H9 (cell line): Measurements from ENCODE around the gene INVS. TPM values are rescaled to one million over a fixed set of nuclear protein-coding genes. Genes with fewer than 3 reads are reported as not detected.

Experiments
- DNase-seq: peaks from one replicate; pipeline ENCODE4 v3.0.0-alpha.2; 2017
- H2AFZ ChIP-seq: one replicate; pipeline ENCODE4 v1.6.1; 2013; ENCODE audit warnings: mild to moderate bottlenecking, low read length, control low read depth, moderate library complexity
- H2AK5ac ChIP-seq: 2 replicates; pipeline ENCODE4 v1.6.1; 2013; ENCODE audit warnings: low read length, control low read depth, mixed read lengths; ENCODE audit not compliant: insufficient read length
- H2BK120ac ChIP-seq: one replicate; pipeline ENCODE4 v1.6.1; 2013; ENCODE audit warnings: low read depth, mild to moderate bottlenecking, low read length, control low read depth, inconsistent platforms; ENCODE audit not compliant: poor library complexity, severe bottlenecking
- H2BK12ac ChIP-seq: 2 replicates; pipeline ENCODE4 v1.6.1; 2013; ENCODE audit warnings: low read length, control low read depth, mixed read lengths, low read depth; ENCODE audit not compliant: insufficient read length
- H2BK15ac ChIP-seq: 2 replicates; pipeline ENCODE4 v1.6.1; 2013; ENCODE audit warnings: low read depth, low read length, control low read depth
- H2BK20ac ChIP-seq: one replicate; pipeline ENCODE4 v1.6.1; 2013; ENCODE audit warnings: low read depth, mild to moderate bottlenecking, low read length, control low read depth, inconsistent platforms; ENCODE audit not compliant: poor library complexity, severe bottlenecking
- H2BK5ac ChIP-seq: 2 replicates; pipeline ENCODE4 v1.6.1; 2013; ENCODE audit warnings: low read length, control low read depth, mixed read lengths; ENCODE audit not compliant: insufficient read length
- H3K14ac ChIP-seq: 2 replicates; pipeline ENCODE4 v1.6.1; 2013; ENCODE audit warnings: low read length, control low read depth; ENCODE audit not compliant: insufficient read depth
- H3K18ac ChIP-seq: 2 replicates; pipeline ENCODE4 v1.6.1; 2013; ENCODE audit warnings: low read depth, mild to moderate bottlenecking, mixed read lengths, low read length, control low read depth; ENCODE audit not compliant: insufficient read length
- H3K23ac ChIP-seq: 2 replicates; pipeline ENCODE4 v1.6.1; 2013; ENCODE audit warnings: low read length, control low read depth, mixed read lengths, low read depth; ENCODE audit not compliant: insufficient read length
- H3K23me2 ChIP-seq: 2 replicates; pipeline ENCODE4 v1.6.1; 2013; ENCODE audit warnings: low read depth, mild to moderate bottlenecking, mixed read lengths, low read length, control low read depth; ENCODE audit not compliant: insufficient read length, poor library complexity, severe bottlenecking
- H3K27ac ChIP-seq: 2 replicates; pipeline ENCODE4 v1.5.1; 2013; ENCODE audit warnings: low read length, control low read depth, mixed read lengths, low read depth; ENCODE audit not compliant: insufficient read length
- H3K27me3 ChIP-seq: 2 replicates; pipeline ENCODE4 v1.6.1; 2013; ENCODE audit warnings: low read length, control low read depth, inconsistent platforms; ENCODE audit not compliant: insufficient read depth
- H3K4ac ChIP-seq: 2 replicates; pipeline ENCODE4 v1.6.1; 2013; ENCODE audit warnings: low read depth, mild to moderate bottlenecking, control low read depth, inconsistent platforms, low read length, moderate library complexity
- H3K4me1 ChIP-seq: 2 replicates; pipeline ENCODE4 v1.6.1; 2013; ENCODE audit warnings: low read length, control low read depth, inconsistent platforms; ENCODE audit not compliant: insufficient read depth
- H3K4me2 ChIP-seq: 2 replicates; pipeline ENCODE4 v1.6.1; 2013; ENCODE audit warnings: low read length, control low read depth, mixed read lengths; ENCODE audit not compliant: insufficient read length, insufficient read depth
- H3K56ac ChIP-seq: 2 replicates; pipeline ENCODE4 v1.6.1; 2013; ENCODE audit warnings: low read depth, mild to moderate bottlenecking, mixed read lengths, low read length, control low read depth; ENCODE audit not compliant: insufficient read length
- H3K79me1 ChIP-seq: 2 replicates; pipeline ENCODE4 v1.6.1; 2013; ENCODE audit warnings: low read depth, mild to moderate bottlenecking, moderate library complexity, low read length, control low read depth, inconsistent platforms; ENCODE audit not compliant: insufficient read depth, poor library complexity, severe bottlenecking
- H3K79me2 ChIP-seq: 2 replicates; pipeline ENCODE4 v1.6.1; 2013; ENCODE audit warnings: low read length, control low read depth, inconsistent platforms; ENCODE audit not compliant: insufficient read depth
- H3K9ac ChIP-seq: 2 replicates; pipeline ENCODE4 v1.6.1; 2013; ENCODE audit warnings: low read length, control low read depth, mixed read lengths; ENCODE audit not compliant: insufficient read length; ENCODE audit errors: extremely low read depth
- H3K9me3 ChIP-seq: one replicate; pipeline ENCODE4 v1.6.1; 2013; ENCODE audit warnings: low read depth, low read length, inconsistent platforms; ENCODE audit not compliant: control insufficient read depth
- H3T11ph ChIP-seq: one replicate; pipeline ENCODE4 v1.6.1; 2013; ENCODE audit warnings: mild to moderate bottlenecking, low read length, control low read depth, inconsistent platforms
- H4K20me1 ChIP-seq: one replicate; pipeline ENCODE4 v1.6.1; 2013; ENCODE audit not compliant: control insufficient read depth, insufficient read length, insufficient read depth
- H4K5ac ChIP-seq: 2 replicates; pipeline ENCODE4 v1.6.1; 2013; ENCODE audit warnings: low read depth, mild to moderate bottlenecking, mixed read lengths, low read length, control low read depth; ENCODE audit not compliant: insufficient read length
- H4K8ac ChIP-seq: replicated peaks from 2 replicates; pipeline ENCODE4 v1.6.1; 2013; ENCODE audit warnings: low read length, control low read depth, mixed read lengths, low read depth; ENCODE audit not compliant: insufficient read length
- H4K91ac ChIP-seq: 2 replicates; pipeline ENCODE4 v1.6.1; 2013; ENCODE audit warnings: low read depth, mild to moderate bottlenecking, moderate library complexity, mixed read lengths, low read length, control low read depth; ENCODE audit not compliant: insufficient read length
- H3K27ac Mint-ChIP-seq, 3 experiments: 2 replicates in 2 of 3; 3 replicates in 1 of 3; pipeline ENCODE4 v1.8.0; 2020 to 2021; ENCODE audit warnings: mixed read lengths in 3 of 3, mild to moderate bottlenecking in 1 of 3, moderate library complexity in 1 of 3
- H3K27me3 Mint-ChIP-seq: 2 replicates; pipeline ENCODE4 v1.8.0; 2021; ENCODE audit warnings: low read depth, mild to moderate bottlenecking, moderate library complexity, mixed read lengths
- H3K36me3 Mint-ChIP-seq, 3 experiments: 2 replicates in 2 of 3; 3 replicates in 1 of 3; pipeline ENCODE4 v1.8.0; 2020 to 2021; ENCODE audit warnings: low read depth in 3 of 3, mixed read lengths in 3 of 3; ENCODE audit not compliant: insufficient read depth in 1 of 3
- H3K4me1 Mint-ChIP-seq, 2 experiments: 2 replicates each; pipeline ENCODE4 v1.8.0; 2020; ENCODE audit warnings: mixed read lengths in 2 of 2
- H3K4me3 Mint-ChIP-seq, 2 experiments: 2 replicates in 1 of 2; 3 replicates in 1 of 2; pipeline ENCODE4 v1.8.0; 2020 to 2021; ENCODE audit warnings: mild to moderate bottlenecking in 2 of 2, mixed read lengths in 2 of 2, moderate library complexity in 1 of 2
- H3K9me3 Mint-ChIP-seq, 2 experiments: 2 replicates in 1 of 2; 3 replicates in 1 of 2; pipeline ENCODE4 v1.8.0; 2020; ENCODE audit warnings: mild to moderate bottlenecking in 2 of 2, mixed read lengths in 2 of 2, moderate library complexity in 1 of 2
- WGBS: extraction: QIAGEN DNeasy Blood & Tissue Kit; methylation state at CpG from one replicate; pipeline ENCODE4 v1.1.7; 2013; ENCODE audit warnings: missing lambda C conversion rate, low lambda C conversion rate, mixed read lengths; ENCODE audit not compliant: insufficient read length; ENCODE audit errors: extremely low coverage; 5-methylcytosine and 5-hydroxymethylcytosine counted together
- total RNA-seq: library from RNA; stranded (reverse); gene quantifications from 2 replicates; pipeline ENCODE4 v1.2.1, GENCODE V29; 2021
- TF ChIP-seq, protein P1 (sequence below): fragments of 200-600 bp; sonication (generic); conservative IDR thresholded peaks from 3 replicates; pipeline ENCODE4 v1.8.0; 2021; ENCODE audit warnings: antibody characterized with exemption, mild to moderate bottlenecking

Gene INVS
- total RNA-seq, 1 experiment from 2014 or later = 7.5 TPM

DNA sequence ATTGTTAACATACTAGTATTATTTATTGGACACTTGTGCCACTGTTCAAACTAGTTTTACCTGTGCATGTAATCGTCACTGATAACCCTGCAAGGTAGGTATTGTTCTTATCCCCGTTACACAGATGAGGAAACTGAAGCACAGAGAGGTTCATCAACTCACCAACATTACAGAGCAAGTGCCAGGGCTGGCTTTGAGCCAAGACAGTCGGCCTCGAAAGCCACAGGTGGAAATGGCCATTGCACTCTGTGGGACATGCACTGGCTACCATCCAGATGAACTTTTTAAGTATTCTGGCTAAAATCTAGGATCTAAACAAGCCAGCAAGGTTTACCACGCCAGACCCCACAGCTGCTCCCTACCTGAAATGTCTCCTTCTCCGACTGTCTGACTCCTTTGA, 195.8 kb downstream of the INVS start:
- H3K27me3 Mint-ChIP-seq = no peaks in the 10 kb centered on the region
- H3K4me1 Mint-ChIP-seq = peaks cover 0 to 6% of the 10 kb centered on the region in 2 experiments; a peak in 2 of 4 replicates
- no peaks in the 10 kb centered on the region for H3K9me3 Mint-ChIP-seq
- TF ChIP-seq, protein P1, sequence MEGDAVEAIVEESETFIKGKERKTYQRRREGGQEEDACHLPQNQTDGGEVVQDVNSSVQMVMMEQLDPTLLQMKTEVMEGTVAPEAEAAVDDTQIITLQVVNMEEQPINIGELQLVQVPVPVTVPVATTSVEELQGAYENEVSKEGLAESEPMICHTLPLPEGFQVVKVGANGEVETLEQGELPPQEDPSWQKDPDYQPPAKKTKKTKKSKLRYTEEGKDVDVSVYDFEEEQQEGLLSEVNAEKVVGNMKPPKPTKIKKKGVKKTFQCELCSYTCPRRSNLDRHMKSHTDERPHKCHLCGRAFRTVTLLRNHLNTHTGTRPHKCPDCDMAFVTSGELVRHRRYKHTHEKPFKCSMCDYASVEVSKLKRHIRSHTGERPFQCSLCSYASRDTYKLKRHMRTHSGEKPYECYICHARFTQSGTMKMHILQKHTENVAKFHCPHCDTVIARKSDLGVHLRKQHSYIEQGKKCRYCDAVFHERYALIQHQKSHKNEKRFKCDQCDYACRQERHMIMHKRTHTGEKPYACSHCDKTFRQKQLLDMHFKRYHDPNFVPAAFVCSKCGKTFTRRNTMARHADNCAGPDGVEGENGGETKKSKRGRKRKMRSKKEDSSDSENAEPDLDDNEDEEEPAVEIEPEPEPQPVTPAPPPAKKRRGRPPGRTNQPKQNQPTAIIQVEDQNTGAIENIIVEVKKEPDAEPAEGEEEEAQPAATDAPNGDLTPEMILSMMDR = no peak
- no peaks in the 10 kb centered on the region for H3K4me1 ChIP-seq
- H3K36me3 Mint-ChIP-seq = peaks cover 41 to 69% (median 48%) of the 10 kb centered on the region in 3 experiments
- H4K91ac ChIP-seq = no peak overlapping the region
- H3T11ph ChIP-seq = no peak overlapping the region
- H3K56ac ChIP-seq = no peak overlapping the region
- peak overlapping the region in 1 of 3 experiments; percentile 37; a peak in 1 of 7 replicates for H3K27ac Mint-ChIP-seq
- H2AK5ac ChIP-seq = no peak overlapping the region
- H3K27ac ChIP-seq = no peak overlapping the region
- no peaks in the 10 kb centered on the region for H4K20me1 ChIP-seq
- WGBS = no CpG with 5 or more reads among the region's 6 CpGs
- DNase-seq = no peak
- no peak overlapping the region for H3K14ac ChIP-seq
- H2AFZ ChIP-seq = no peak overlapping the region
- no peak overlapping the region for H2BK5ac ChIP-seq
- no peak overlapping the region for H3K4me2 ChIP-seq
- H4K5ac ChIP-seq = no peak overlapping the region
- H3K79me2 ChIP-seq = no peaks in the 10 kb centered on the region
- no peak overlapping the region for H2BK20ac ChIP-seq
- H2BK15ac ChIP-seq = no peak overlapping the region
- no peaks in the 10 kb centered on the region for H3K79me1 ChIP-seq
- H3K18ac ChIP-seq = no peak overlapping the region
- H3K9ac ChIP-seq = no peak overlapping the region
- H3K23ac ChIP-seq = no peak overlapping the region
- no peak overlapping the region for H3K4me3 Mint-ChIP-seq
- no peaks in the 10 kb centered on the region for H3K23me2 ChIP-seq
- H3K27me3 ChIP-seq = no peaks in the 10 kb centered on the region
- H3K4ac ChIP-seq = no peak overlapping the region
- H2BK120ac ChIP-seq = no peak overlapping the region
- H3K9me3 ChIP-seq = no peaks in the 10 kb centered on the region
- no peak overlapping the region for H4K8ac ChIP-seq
- no peak overlapping the region for H2BK12ac ChIP-seq
